ENCODE measurements around the gene ANXA6. TPM values are rescaled to one million over a fixed set of nuclear protein-coding genes. Genes with fewer than 3 reads are reported as not detected.

Gene ANXA6
- total and polyA plus RNA-seq, 2 experiments from 2014 or later = 122 to 152 TPM

- Histone ChIP-seq H2AFZ (peak overlapping the region; percentile 92), H3K9me2 (replicated peaks; ENCODE audit: insufficient read depth) (no peaks in the 10 kb centered on the region), H3K9me3 (ENCODE audit: low read depth) (no peaks in the 10 kb centered on the region), H4K20me1 (ENCODE audit: insufficient read depth, poor library complexity, severe bottlenecking) (no peaks in the 10 kb centered on the region), H3K36me3 (replicated peaks; ENCODE audit: insufficient read depth, low read depth) (no peaks in the 10 kb centered on the region), H3K27me3 (no peaks in the 10 kb centered on the region), H3K4me1 (ENCODE audit: insufficient read depth) (peaks cover 37% of the 10 kb centered on the region), H3K4me3 (peak overlapping the region; percentile 89), H3K27ac (peak overlapping the region; percentile 84), H3K4me2 (peak overlapping the region; percentile 79), H3K79me2 (peaks cover 67% of the 10 kb centered on the region)
- peak; percentile 35 for DNase-seq (ENCODE audit: low spot score)
- 32% methylated on average over 14 of the region's 20 CpGs for WGBS (ENCODE audit: low lambda C conversion rate, missing lambda C conversion rate)
- TF ChIP-seq EZH2phosphoT487 (IDR thresholded peaks at IDR 0.05; ENCODE audit: low read depth, severe bottlenecking, unreplicated experiment) = no peak
- no peak for TF ChIP-seq CTCF (IDR thresholded peaks at IDR 0.05; ENCODE audit: poor library complexity)
- no peak for TF ChIP-seq EZH2 (IDR thresholded peaks at IDR 0.05; ENCODE audit: borderline replicate concordance)
Measured at GRCh38 chr5:151156507-151157420, 815 bp downstream of the ANXA6 start.

- Histone ChIP-seq H3K9me2 (replicated peaks; ENCODE audit: insufficient read depth) (no peaks in the 10 kb centered on the region), H3K9me3 (ENCODE audit: low read depth) (no peaks in the 10 kb centered on the region), H3K4me2 (peak overlapping the region; percentile 79), H3K4me1 (ENCODE audit: insufficient read depth) (peaks cover 46% of the 10 kb centered on the region), H3K36me3 (replicated peaks; ENCODE audit: insufficient read depth, low read depth) (no peaks in the 10 kb centered on the region), H3K27me3 (no peaks in the 10 kb centered on the region), H4K20me1 (ENCODE audit: insufficient read depth, poor library complexity, severe bottlenecking) (no peaks in the 10 kb centered on the region), H3K4me3 (peak overlapping the region; percentile 89), H2AFZ (no peak overlapping the region), H3K79me2 (peaks cover 69% of the 10 kb centered on the region), H3K27ac (peak overlapping the region; percentile 84)
- DNase-seq (ENCODE audit: low spot score) = peak; percentile 42
- 64% methylated on average over 9 of the region's 9 CpGs for WGBS (ENCODE audit: low lambda C conversion rate, missing lambda C conversion rate)
- TF ChIP-seq CTCF (IDR thresholded peaks at IDR 0.05; ENCODE audit: poor library complexity) (no peak), EZH2phosphoT487 (IDR thresholded peaks at IDR 0.05; ENCODE audit: low read depth, severe bottlenecking, unreplicated experiment) (no peak), EZH2 (IDR thresholded peaks at IDR 0.05; ENCODE audit: borderline replicate concordance) (no peak)
Measured at GRCh38 chr5:151155775-151156506, 1.6 kb downstream of the ANXA6 start.

GRCh38 chr5:151154931-151155774 lies 2.4 kb downstream of the ANXA6 start:
- Histone ChIP-seq H4K20me1 (ENCODE audit: insufficient read depth, poor library complexity, severe bottlenecking) (no peaks in the 10 kb centered on the region), H3K9me3 (ENCODE audit: low read depth) (no peaks in the 10 kb centered on the region), H3K4me2 (peak overlapping the region; percentile 79), H3K27ac (peak overlapping the region; percentile 84), H3K9me2 (replicated peaks; ENCODE audit: insufficient read depth) (no peaks in the 10 kb centered on the region), H3K36me3 (replicated peaks; ENCODE audit: insufficient read depth, low read depth) (no peaks in the 10 kb centered on the region), H3K79me2 (peaks cover 69% of the 10 kb centered on the region), H3K4me1 (ENCODE audit: insufficient read depth) (peaks cover 53% of the 10 kb centered on the region), H3K4me3 (no peak overlapping the region), H2AFZ (no peak overlapping the region), H3K27me3 (no peaks in the 10 kb centered on the region)
- TF ChIP-seq EZH2phosphoT487 (IDR thresholded peaks at IDR 0.05; ENCODE audit: low read depth, severe bottlenecking, unreplicated experiment) = no peak
- no peak for TF ChIP-seq EZH2 (IDR thresholded peaks at IDR 0.05; ENCODE audit: borderline replicate concordance)
- no peak for TF ChIP-seq CTCF (IDR thresholded peaks at IDR 0.05; ENCODE audit: poor library complexity)
- 68% methylated on average over 9 of the region's 9 CpGs for WGBS (ENCODE audit: low lambda C conversion rate, missing lambda C conversion rate)
- DNase-seq (ENCODE audit: low spot score) = no peak
